Astrocyte of the spinal cord (primary cell): Measurements from ENCODE around the gene OR1J2.

Experiments
- DNase-seq: peaks from one replicate; pipeline ENCODE4 v3.0.0; 2011; ENCODE audit warnings: low read depth, low spot score
- H3K4me3 ChIP-seq: 2 replicates; pipeline ENCODE4 v1.5.1; 2011; ENCODE audit warnings: low read depth, mild to moderate bottlenecking, low read length, moderate library complexity
- in situ Hi-C: cut with HindIII; loops from 2 replicates; pipeline ENCODE4 v1.10.0; 2017; ENCODE audit warnings: low sequenced_read_pairs
- TF ChIP-seq, protein P1 (sequence below): IDR thresholded peaks from 2 replicates; pipeline ENCODE4 v1.5.1; 2012; ENCODE audit warnings: low read depth, mild to moderate bottlenecking, low read length, inconsistent platforms

OR1J2 gene

DNA sequence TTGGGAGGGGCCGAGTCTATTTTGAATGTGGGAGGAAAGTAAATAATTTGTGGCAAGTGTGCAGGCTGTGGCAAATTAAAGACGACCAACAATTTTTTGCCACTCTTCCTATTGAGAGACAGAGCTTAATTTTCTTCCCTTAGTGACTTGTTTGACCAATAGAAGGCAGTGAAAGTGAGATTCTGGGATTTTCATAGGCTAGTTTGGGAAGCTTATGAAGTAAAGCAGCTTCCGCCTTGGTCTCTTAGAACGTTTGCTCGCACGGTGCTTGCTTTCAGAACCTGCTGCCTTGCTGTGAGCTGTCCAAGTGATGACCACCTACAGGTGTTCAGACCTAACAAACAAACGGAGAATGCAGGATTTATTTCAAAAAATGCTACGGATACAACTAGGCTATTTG, 35.6 kb downstream of the OR1J2 start:
- DNase-seq = no peak
- TF ChIP-seq, protein P1, sequence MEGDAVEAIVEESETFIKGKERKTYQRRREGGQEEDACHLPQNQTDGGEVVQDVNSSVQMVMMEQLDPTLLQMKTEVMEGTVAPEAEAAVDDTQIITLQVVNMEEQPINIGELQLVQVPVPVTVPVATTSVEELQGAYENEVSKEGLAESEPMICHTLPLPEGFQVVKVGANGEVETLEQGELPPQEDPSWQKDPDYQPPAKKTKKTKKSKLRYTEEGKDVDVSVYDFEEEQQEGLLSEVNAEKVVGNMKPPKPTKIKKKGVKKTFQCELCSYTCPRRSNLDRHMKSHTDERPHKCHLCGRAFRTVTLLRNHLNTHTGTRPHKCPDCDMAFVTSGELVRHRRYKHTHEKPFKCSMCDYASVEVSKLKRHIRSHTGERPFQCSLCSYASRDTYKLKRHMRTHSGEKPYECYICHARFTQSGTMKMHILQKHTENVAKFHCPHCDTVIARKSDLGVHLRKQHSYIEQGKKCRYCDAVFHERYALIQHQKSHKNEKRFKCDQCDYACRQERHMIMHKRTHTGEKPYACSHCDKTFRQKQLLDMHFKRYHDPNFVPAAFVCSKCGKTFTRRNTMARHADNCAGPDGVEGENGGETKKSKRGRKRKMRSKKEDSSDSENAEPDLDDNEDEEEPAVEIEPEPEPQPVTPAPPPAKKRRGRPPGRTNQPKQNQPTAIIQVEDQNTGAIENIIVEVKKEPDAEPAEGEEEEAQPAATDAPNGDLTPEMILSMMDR = no peak
- in situ Hi-C loops = no loop called here
- H3K4me3 ChIP-seq = no peak overlapping the region

DNA sequence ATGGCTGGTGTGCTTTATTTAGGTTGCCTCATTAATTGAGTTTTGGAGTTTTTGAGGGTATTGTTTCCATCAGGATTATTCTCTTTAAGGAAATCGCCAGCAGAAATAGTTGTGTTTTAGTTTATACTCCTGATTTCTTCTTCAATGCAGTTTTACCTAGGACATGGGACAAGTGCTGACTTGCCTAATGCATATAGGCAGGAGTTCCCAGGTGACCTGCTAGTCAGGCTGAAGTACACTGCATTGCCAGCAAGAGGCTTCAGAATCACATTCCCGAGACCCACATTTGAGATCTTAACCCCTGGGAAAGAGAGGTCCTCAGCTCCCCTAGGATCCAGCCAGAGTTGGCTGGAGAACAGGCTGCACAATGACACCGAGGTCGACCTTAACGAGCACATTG, 40.8 kb downstream of the OR1J2 start:
- in situ Hi-C loops = no loop called here
- TF ChIP-seq, protein P1 = no peak
- no peak overlapping the region for H3K4me3 ChIP-seq
- DNase-seq = no peak

DNA sequence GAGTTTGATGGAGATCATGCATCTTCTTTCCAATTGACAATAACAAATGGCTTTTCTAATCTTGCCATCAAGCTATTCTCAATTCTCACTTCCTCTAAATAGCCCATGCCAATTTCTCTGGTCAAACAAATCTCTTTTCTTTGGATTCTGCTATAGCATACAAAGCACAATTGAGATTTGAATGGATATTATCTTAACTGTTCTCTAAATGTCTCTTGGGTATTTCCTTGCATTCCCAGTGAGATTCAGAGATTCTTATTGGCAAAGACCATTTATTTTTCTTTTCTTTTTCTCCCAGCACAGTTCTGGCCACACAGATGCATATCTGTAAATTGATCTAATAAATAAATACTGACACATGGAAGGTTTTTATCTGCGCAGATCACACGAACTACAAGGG, 42.2 kb downstream of the OR1J2 start, which contains the start of gene OR1N2:
Gene OR1N2, plus strand, starts transcription at position 301 of the 400 bp plus-strand sequence. CDS start 100 bp downstream, outside the sequence.
- H3K4me3 ChIP-seq = no peak within 1 kb of the TSS
- DNase-seq = no peak
- TF ChIP-seq, protein P1 = no peak
- in situ Hi-C loops = no loop called here
